Heart right ventricle (tissue), 16 donors: ENCODE data around the gene SV2B. TPM values are rescaled to one million over a fixed set of nuclear protein-coding genes. Genes with fewer than 3 reads are reported as not detected.

Experiments used
- ATAC-seq, 8 donors: fragments of 200-7000 bp; cut with Tn5 transposase; one replicate each; pipeline ENCODE4 v1.9.1; 2020; ENCODE audit warnings: mild to moderate bottlenecking in 8 of 8, moderate library complexity in 8 of 8, moderate number of reproducible peaks in 1 of 8
- DNase-seq, 2 donors: peaks; one replicate each; pipeline ENCODE4 v3.0.0-alpha.2; 2020
- H3K27ac ChIP-seq, 10 donors: fragments of 200-600 bp; sonication (generic) in 2 of 10; one replicate each; pipeline versions ENCODE4 v1.5.0 to v1.8.0; 2020 to 2022; ENCODE audit warnings: mild to moderate bottlenecking in 3 of 10
- H3K27me3 ChIP-seq, 7 donors: fragments of 200-600 bp; one replicate each; pipeline ENCODE4 v1.8.0; 2021 to 2022; ENCODE audit warnings: mild to moderate bottlenecking in 2 of 7
- H3K36me3 ChIP-seq, 9 donors: fragments of 200-600 bp; sonication (generic) in 1 of 9; one replicate each; pipeline versions ENCODE4 v1.5.0 to v1.8.0; 2020 to 2022; ENCODE audit warnings: mild to moderate bottlenecking in 2 of 9
- H3K4me1 ChIP-seq, 9 donors: fragments of 200-600 bp; sonication (generic) in 1 of 9; one replicate each; pipeline versions ENCODE4 v1.5.0 to v1.8.0; 2020 to 2022; ENCODE audit warnings: mild to moderate bottlenecking in 4 of 9
- H3K4me3 ChIP-seq, 10 donors: fragments of 200-600 bp; sonication (generic) in 2 of 10; one replicate each; pipeline versions ENCODE4 v1.5.0 to v1.8.0; 2020 to 2022; ENCODE audit warnings: mild to moderate bottlenecking in 7 of 10, moderate library complexity in 2 of 10
- H3K9me3 ChIP-seq, 11 donors: fragments of 200-600 bp in 10 of 11; sonication (generic) in 2 of 11; one replicate each; pipeline versions ENCODE4 v1.5.0 to v1.8.0; 2013 to 2022; ENCODE audit warnings: mild to moderate bottlenecking in 2 of 11, control low read depth in 1 of 11, moderate library complexity in 1 of 11
- WGBS, 2 donors: extraction: QIAGEN DNeasy Blood & Tissue Kit; methylation state at CpG; one replicate each; pipeline ENCODE4 v1.1.7; 2013; ENCODE audit warnings: inconsistent platforms in 1 of 2; 5-methylcytosine and 5-hydroxymethylcytosine counted together
- intact Hi-C, 10 donors: fragments of 100-400 bp; cut with DNase I; formaldehyde crosslinking; loops; one replicate each; pipeline versions ENCODE4 v1.11.1 to v1.14.2; 2022
- polyA plus RNA-seq, 2 donors: library from polyadenylated mRNA; stranded (reverse); fragments of 200-250 nt; gene quantifications; one replicate each; pipeline ENCODE4 v1.2.3, GENCODE V29; 2013
- total RNA-seq, 10 donors: library from RNA; stranded (reverse); fragmentation: NEBNext Ultra II Directional in 3 of 10; extraction: Animal tissue kit (Norgen Biotek cat#: 25700) in 3 of 10; gene quantifications; one replicate each; pipeline versions ENCODE4 v1.2.1 to v1.2.4, GENCODE V29; 2021 to 2023
- TF ChIP-seq, protein P1 (sequence below), 9 donors: fragments of 200-600 bp; sonication (generic) in 2 of 9; IDR thresholded peaks; one replicate each; pipeline versions ENCODE4 v1.5.0 to v1.8.0; 2021 to 2022; ENCODE audit warnings: antibody characterized with exemption in 9 of 9, mild to moderate bottlenecking in 5 of 9, moderate library complexity in 1 of 9
- donor health status: Arrhythmogenic right ventricular cardiomyopathy.
- donor health status: ischemic (EF 13 %, LVEDD 7.1; RV severe dilation, severe dysfunction).
- donor health status: healthy with polysubstance abuse.
- donor health status: DM: no; HTN: yes; CAD: no.
- donor health status: DM: no; HTN: no; CAD: no.
- donor health status: ischemic (EF 25% LVEDD 6.9; RV normal size, moderate dysfunction).
- donor health status: ischemic (EF 25% LVEDD 5.7; RV mildly dilated, moderate dysfunction).
- donor health status: healthy.
- donor health status: DM: yes; HTN: yes; CAD: no.
- donor health status: Ischemic cardiomyopathy.
- donor health status: ischemic (EF 35%, LVEDD 5.7; RV mildly dilated, moderate dysfunction).
- donor health status: nonischemic (EF 11% LVEDD 7.7; RV severe dilation, severe dysfunction).
- donor health status: DM: yes; HTN: yes; CAD: no.
- donor health status: PGD.
- donor health status: ischemic (EF 29% LVEDD 5.4; RV normal size, mild dysfunction).
- donor health status: nonischemic (EF 23%, LVEDD 6.1; RV moderate dilation, normal function).

SV2B gene
- total and polyA plus RNA-seq, 12 donors = 0.29 to 15.7 (median 1.5) TPM

DNA sequence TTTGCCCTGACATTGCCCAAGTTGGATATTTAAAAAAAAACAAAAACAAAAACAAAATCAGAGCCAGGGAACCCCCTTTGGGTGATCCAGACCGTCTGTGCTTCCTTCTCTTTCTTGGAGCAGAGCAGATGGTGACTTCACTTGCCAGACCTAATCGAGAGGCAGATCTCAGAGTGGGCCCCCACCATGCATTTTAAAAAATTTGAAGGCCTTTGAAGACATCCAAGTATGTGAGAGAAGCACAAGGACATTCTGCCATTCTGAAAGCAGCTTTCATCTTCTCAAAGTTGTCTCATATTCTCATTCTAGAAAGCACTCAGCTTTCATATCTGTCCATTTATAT lies 93.3 kb downstream of the SV2B start:
- H3K9me3 ChIP-seq = no peaks in the 10 kb centered on the region
- peaks cover 0 to 4% (median 0%) of the 10 kb centered on the region in 7 donors for H3K27me3 ChIP-seq
- TF ChIP-seq, protein P1, sequence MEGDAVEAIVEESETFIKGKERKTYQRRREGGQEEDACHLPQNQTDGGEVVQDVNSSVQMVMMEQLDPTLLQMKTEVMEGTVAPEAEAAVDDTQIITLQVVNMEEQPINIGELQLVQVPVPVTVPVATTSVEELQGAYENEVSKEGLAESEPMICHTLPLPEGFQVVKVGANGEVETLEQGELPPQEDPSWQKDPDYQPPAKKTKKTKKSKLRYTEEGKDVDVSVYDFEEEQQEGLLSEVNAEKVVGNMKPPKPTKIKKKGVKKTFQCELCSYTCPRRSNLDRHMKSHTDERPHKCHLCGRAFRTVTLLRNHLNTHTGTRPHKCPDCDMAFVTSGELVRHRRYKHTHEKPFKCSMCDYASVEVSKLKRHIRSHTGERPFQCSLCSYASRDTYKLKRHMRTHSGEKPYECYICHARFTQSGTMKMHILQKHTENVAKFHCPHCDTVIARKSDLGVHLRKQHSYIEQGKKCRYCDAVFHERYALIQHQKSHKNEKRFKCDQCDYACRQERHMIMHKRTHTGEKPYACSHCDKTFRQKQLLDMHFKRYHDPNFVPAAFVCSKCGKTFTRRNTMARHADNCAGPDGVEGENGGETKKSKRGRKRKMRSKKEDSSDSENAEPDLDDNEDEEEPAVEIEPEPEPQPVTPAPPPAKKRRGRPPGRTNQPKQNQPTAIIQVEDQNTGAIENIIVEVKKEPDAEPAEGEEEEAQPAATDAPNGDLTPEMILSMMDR (IDR thresholded peaks at IDR 0.05) = no peak
- DNase-seq (no peak), ATAC-seq (no peak)
- H3K4me3 ChIP-seq = no peak overlapping the region
- H3K4me1 ChIP-seq = peaks cover 0 to 5% (median 0%) of the 10 kb centered on the region in 9 donors
- WGBS, 2 donors = 40 to 61% methylated on average over 2 of the region's 2 CpGs
- no peak overlapping the region for H3K27ac ChIP-seq
- intact Hi-C loops = loop anchor here in 1 of 10 donors (10.0 kb wide), 1 partner anchor 49 kb away; no protein-coding TSS in a partner anchor
- no peaks in the 10 kb centered on the region for H3K36me3 ChIP-seq

GRCh38 chr15:91196127-91196526 lies 96.1 kb downstream of the SV2B start:
- Histone ChIP-seq H3K4me3 (no peak overlapping the region), H3K27me3 (peaks cover 0 to 4% (median 0%) of the 10 kb centered on the region in 7 donors), H3K36me3 (no peaks in the 10 kb centered on the region), H3K27ac (no peak overlapping the region), H3K4me1 (peaks cover 0 to 5% (median 0%) of the 10 kb centered on the region in 9 donors), H3K9me3 (no peaks in the 10 kb centered on the region)
- 90 to 93% methylated on average over 4 of the region's 4 CpGs for WGBS, 2 donors
- TF ChIP-seq, protein P1 (IDR thresholded peaks at IDR 0.05) = no peak
- no peak for ATAC-seq
- DNase-seq = no peak
- intact Hi-C loops = loop anchor here in 1 of 10 donors (10.0 kb wide), 1 partner anchor 51 kb away; no protein-coding TSS in a partner anchor

- intact Hi-C loops = loop anchor here in 1 of 10 donors (10.0 kb wide), 1 partner anchor 52 kb away; no protein-coding TSS in a partner anchor
- H3K4me3 ChIP-seq = no peak overlapping the region
- H3K4me1 ChIP-seq = peaks cover 0 to 5% (median 0%) of the 10 kb centered on the region in 9 donors
- ATAC-seq (no peak), DNase-seq (no peak)
- 56 to 71% methylated on average over 5 of the region's 5 CpGs for WGBS, 2 donors
- H3K27me3 ChIP-seq = peaks cover 0 to 4% (median 0%) of the 10 kb centered on the region in 7 donors
- H3K36me3 ChIP-seq = no peaks in the 10 kb centered on the region
- H3K9me3 ChIP-seq = no peaks in the 10 kb centered on the region
- TF ChIP-seq, protein P1 (IDR thresholded peaks at IDR 0.05) = no peak
- no peak overlapping the region for H3K27ac ChIP-seq
These were observed 96.7 kb downstream of the SV2B start for GRCh38 chr15:91196768-91197167.

DNA sequence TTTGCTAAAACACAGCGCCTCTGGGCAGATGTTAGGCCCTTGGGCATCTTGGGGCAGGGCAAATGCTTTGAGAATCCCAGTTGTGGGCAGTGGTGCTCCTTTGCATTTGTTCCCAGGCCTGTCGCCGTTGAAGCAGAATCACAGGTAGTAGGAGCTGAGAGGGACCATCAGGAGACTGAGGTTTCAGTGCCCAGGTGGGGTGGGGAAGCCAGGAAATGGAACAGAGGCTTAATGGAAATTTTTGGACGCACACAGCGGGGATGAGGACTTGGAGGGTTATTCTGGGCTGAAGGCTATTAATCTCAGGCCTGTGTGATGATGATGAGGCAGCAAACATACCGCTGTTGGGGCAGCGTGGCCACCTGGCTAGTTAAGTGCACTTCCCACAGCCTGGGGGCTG lies 99.5 kb downstream of the SV2B start:
- ATAC-seq = no peak
- Histone ChIP-seq H3K4me3 (no peak overlapping the region), H3K27me3 (no peaks in the 10 kb centered on the region), H3K9me3 (no peaks in the 10 kb centered on the region), H3K4me1 (peaks cover 0 to 5% (median 0%) of the 10 kb centered on the region in 9 donors), H3K27ac (no peak overlapping the region), H3K36me3 (no peaks in the 10 kb centered on the region)
- intact Hi-C loops = loop anchor here in 1 of 10 donors (10.0 kb wide), 1 partner anchor 55 kb away; no protein-coding TSS in a partner anchor
- WGBS, 2 donors = 90 to 93% methylated on average over 7 of the region's 7 CpGs
- TF ChIP-seq, protein P1 (IDR thresholded peaks at IDR 0.05) = no peak
- no peak for DNase-seq
